ENCODE measurements around the gene ADAMTS7. TPM values are rescaled to one million over a fixed set of nuclear protein-coding genes. Genes with fewer than 3 reads are reported as not detected.

ADAMTS7 gene
- total and polyA plus RNA-seq, 2 donors (not counting 1 experiment from before 2014, with no cell fraction given): 0.10 to 16.6 TPM

- Histone ChIP-seq H3K4me3 (ENCODE audit: control extremely low read depth in 1 of 5, extremely low read depth in 1 of 5, insufficient read depth in 1 of 5, low read depth in 2 of 5, low read length in 4 of 5) (no peak overlapping the region), H4K20me1 (ENCODE audit: control insufficient read depth, insufficient read depth, low read length, poor library complexity, severe bottlenecking) (no peaks in the 10 kb centered on the region), H3K4me1 (ENCODE audit: control insufficient read depth in 2 of 2, insufficient read depth in 2 of 2, low read length in 2 of 2) (peaks cover 14 to 18% of the 10 kb centered on the region in 2 donors), H3K36me3 (replicated peaks in 1 of 2; ENCODE audit: control extremely low read depth in 1 of 2, control insufficient read depth in 1 of 2, extremely low read depth in 1 of 2, insufficient read depth in 2 of 2, low read length in 1 of 2) (no peaks in the 10 kb centered on the region), H3K27me3 (replicated peaks in 1 of 4; ENCODE audit: control extremely low read depth in 1 of 4, control insufficient read depth in 3 of 4, insufficient read depth in 4 of 4, low read length in 3 of 4) (peaks cover 0 to 19% (median 9%) of the 10 kb centered on the region in 4 experiments), H3K4me2 (replicated peaks; ENCODE audit: low read depth, low read length, poor library complexity, severe bottlenecking) (no peak overlapping the region), H3K79me2 (ENCODE audit: control insufficient read depth, insufficient read depth, low read length) (no peaks in the 10 kb centered on the region), H3K27ac (ENCODE audit: low read length in 2 of 2) (no peak overlapping the region), H2AFZ (ENCODE audit: insufficient read depth, low read depth, low read length, poor library complexity, severe bottlenecking) (no peak overlapping the region), H3K9ac (ENCODE audit: low read length) (no peak overlapping the region), H3K9me3 (ENCODE audit: control extremely low read depth in 1 of 3, control insufficient read depth in 2 of 3, insufficient read depth in 1 of 3, low read length in 2 of 3) (peaks cover 0 to 29% (median 3%) of the 10 kb centered on the region in 3 donors)
- no peak for DNase-seq
- intact Hi-C loops (cut with micrococcal nuclease): no loop called here
- peaks cover 10% of the 10 kb centered on the region for H3K4me1 Mint-ChIP-seq
- CTCF ChIA-PET: interaction anchor here (0.7 to 1.2 kb wide), 4 partner anchors 11 to 486 kb away, joined by 3 to 5 read pairs (median 4); no protein-coding TSS in a partner anchor
- H3K4me3 Mint-ChIP-seq: no peak overlapping the region
- H3K27ac Mint-ChIP-seq: no peak overlapping the region
- TF ChIP-seq, protein P1, sequence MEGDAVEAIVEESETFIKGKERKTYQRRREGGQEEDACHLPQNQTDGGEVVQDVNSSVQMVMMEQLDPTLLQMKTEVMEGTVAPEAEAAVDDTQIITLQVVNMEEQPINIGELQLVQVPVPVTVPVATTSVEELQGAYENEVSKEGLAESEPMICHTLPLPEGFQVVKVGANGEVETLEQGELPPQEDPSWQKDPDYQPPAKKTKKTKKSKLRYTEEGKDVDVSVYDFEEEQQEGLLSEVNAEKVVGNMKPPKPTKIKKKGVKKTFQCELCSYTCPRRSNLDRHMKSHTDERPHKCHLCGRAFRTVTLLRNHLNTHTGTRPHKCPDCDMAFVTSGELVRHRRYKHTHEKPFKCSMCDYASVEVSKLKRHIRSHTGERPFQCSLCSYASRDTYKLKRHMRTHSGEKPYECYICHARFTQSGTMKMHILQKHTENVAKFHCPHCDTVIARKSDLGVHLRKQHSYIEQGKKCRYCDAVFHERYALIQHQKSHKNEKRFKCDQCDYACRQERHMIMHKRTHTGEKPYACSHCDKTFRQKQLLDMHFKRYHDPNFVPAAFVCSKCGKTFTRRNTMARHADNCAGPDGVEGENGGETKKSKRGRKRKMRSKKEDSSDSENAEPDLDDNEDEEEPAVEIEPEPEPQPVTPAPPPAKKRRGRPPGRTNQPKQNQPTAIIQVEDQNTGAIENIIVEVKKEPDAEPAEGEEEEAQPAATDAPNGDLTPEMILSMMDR (IDR thresholded peaks at IDR 0.05): no peak
- TF ChIP-seq EZH2 (IDR thresholded peaks at IDR 0.05; ENCODE audit: borderline replicate concordance, insufficient read depth, low read depth, low read length, poor library complexity, severe bottlenecking): no peak
- peaks cover 8% of the 10 kb centered on the region for H3K27me3 Mint-ChIP-seq
- no peak for ATAC-seq (ENCODE audit: low read depth)
- H3K9me3 Mint-ChIP-seq (ENCODE audit: insufficient read depth): no peaks in the 10 kb centered on the region
- no CpG with 5 or more reads among the region's 2 CpGs for WGBS (ENCODE audit: insufficient coverage)
- POLR2A ChIA-PET: interaction anchor here (0.7 kb wide), 1 partner anchor 46 kb away, joined by 3 read pairs; no protein-coding TSS in a partner anchor
These were observed 3.9 kb downstream of the ADAMTS7 start for GRCh38 chr15:78807359-78807758.

DNA sequence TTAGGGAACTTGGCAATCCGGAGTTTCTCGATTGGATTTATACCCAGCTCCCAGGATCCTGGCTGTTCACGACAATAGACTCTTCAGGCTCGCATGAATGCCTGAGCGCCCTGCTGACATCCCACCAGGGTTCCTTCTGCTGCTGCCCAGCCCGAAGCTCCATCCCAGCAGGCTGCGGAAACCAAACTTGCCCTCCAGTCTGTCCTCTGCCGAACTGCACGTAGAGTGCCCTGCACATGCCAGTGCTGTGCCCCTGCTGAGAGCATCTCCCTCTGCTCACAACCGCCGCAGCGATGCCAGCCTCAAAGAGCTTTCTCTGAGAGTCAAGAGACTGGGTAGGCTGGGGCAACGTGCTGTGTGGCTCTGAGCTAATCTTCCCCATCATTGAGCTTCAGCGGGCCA lies 6.9 kb downstream of the ADAMTS7 start:
- ATAC-seq (ENCODE audit: low read depth) (no peak), DNase-seq (no peak)
- POLR2A ChIA-PET: no interaction called here
- H3K4me1 ChIP-seq (ENCODE audit: control insufficient read depth in 2 of 2, insufficient read depth in 2 of 2, low read length in 2 of 2): no peaks in the 10 kb centered on the region
- H3K4me2 ChIP-seq (replicated peaks; ENCODE audit: low read depth, low read length, poor library complexity, severe bottlenecking): no peak overlapping the region
- Mint-ChIP-seq H3K27me3 (no peaks in the 10 kb centered on the region), H3K4me3 (no peak overlapping the region), H3K9me3 (ENCODE audit: insufficient read depth) (no peaks in the 10 kb centered on the region), H3K27ac (no peak overlapping the region), H3K4me1 (no peaks in the 10 kb centered on the region)
- no peaks in the 10 kb centered on the region for H4K20me1 ChIP-seq (ENCODE audit: control insufficient read depth, insufficient read depth, low read length, poor library complexity, severe bottlenecking)
- TF ChIP-seq, protein P1 (IDR thresholded peaks at IDR 0.05): no peak
- no peak for TF ChIP-seq EZH2 (IDR thresholded peaks at IDR 0.05; ENCODE audit: borderline replicate concordance, insufficient read depth, low read depth, low read length, poor library complexity, severe bottlenecking)
- H3K27ac ChIP-seq (ENCODE audit: low read length in 2 of 2): no peak overlapping the region
- WGBS (ENCODE audit: insufficient coverage): 92% methylated on average over 13 of the region's 14 CpGs
- H3K36me3 ChIP-seq (replicated peaks in 1 of 2; ENCODE audit: control extremely low read depth in 1 of 2, control insufficient read depth in 1 of 2, extremely low read depth in 1 of 2, insufficient read depth in 2 of 2, low read length in 1 of 2): no peaks in the 10 kb centered on the region
- peaks cover 0 to 2% (median 0%) of the 10 kb centered on the region in 4 experiments for H3K27me3 ChIP-seq (replicated peaks in 1 of 4; ENCODE audit: control extremely low read depth in 1 of 4, control insufficient read depth in 3 of 4, insufficient read depth in 4 of 4, low read length in 3 of 4)
- intact Hi-C loops (cut with micrococcal nuclease): no loop called here
- no peak overlapping the region for H3K4me3 ChIP-seq (ENCODE audit: control extremely low read depth in 1 of 5, extremely low read depth in 1 of 5, insufficient read depth in 1 of 5, low read depth in 2 of 5, low read length in 4 of 5)
- no peak overlapping the region for H3K9ac ChIP-seq (ENCODE audit: low read length)
- no peak overlapping the region for H2AFZ ChIP-seq (ENCODE audit: insufficient read depth, low read depth, low read length, poor library complexity, severe bottlenecking)
- no peaks in the 10 kb centered on the region for H3K79me2 ChIP-seq (ENCODE audit: control insufficient read depth, insufficient read depth, low read length)
- CTCF ChIA-PET: no interaction called here
- peaks cover 0 to 11% (median 3%) of the 10 kb centered on the region in 3 donors for H3K9me3 ChIP-seq (ENCODE audit: control extremely low read depth in 1 of 3, control insufficient read depth in 2 of 3, insufficient read depth in 1 of 3, low read length in 2 of 3)

All from B cell (primary cell).